ENCODE results near the gene NGRN.

- TF ChIP-seq EGR1 (IDR thresholded peaks at IDR 0.05) (no peak), EP300 (IDR thresholded peaks at IDR 0.05; ENCODE audit: borderline replicate concordance) (no peak), RAD21 (IDR thresholded peaks at IDR 0.05; ENCODE audit: low read depth) (no peak), CEBPB (IDR thresholded peaks at IDR 0.05) (no peak), REST (IDR thresholded peaks at IDR 0.05; ENCODE audit: low read depth) (no peak), USF1 (IDR thresholded peaks at IDR 0.05) (no peak), TAF1 (IDR thresholded peaks at IDR 0.05; ENCODE audit: low read depth) (no peak), YY1 (IDR thresholded peaks at IDR 0.05; ENCODE audit: low read depth) (no peak), CREB1 (IDR thresholded peaks at IDR 0.05; ENCODE audit: low read depth) (no peak), FOXM1 (IDR thresholded peaks at IDR 0.05; ENCODE audit: borderline replicate concordance, low read depth) (no peak), NFIC (IDR thresholded peaks at IDR 0.05) (no peak), TCF12 (IDR thresholded peaks at IDR 0.05; ENCODE audit: low read depth) (no peak)
Measured at GRCh38 chr15:90257776-90258175, 7.7 kb upstream of the NGRN start.
